BJ (cell line): ENCODE results near the gene CTDSP2. TPM values are rescaled to one million over a fixed set of nuclear protein-coding genes. Genes with fewer than 3 reads are reported as not detected.

Experiments
- CTCF ChIA-PET: fragments of 350-600 bp; formaldehyde crosslinking; extraction: SDS; loops from one replicate; lab custom pipeline; 2021; ENCODE audit warnings: antibody characterized with exemption, inconsistent platforms; lab: Yijun Ruan, JAX
- POLR2A ChIA-PET: fragments of 300-600 bp; sonication (Branson Sonifier 250); formaldehyde crosslinking; extraction: SDS; loops from one replicate; lab custom pipeline; 2021; ENCODE audit warnings: antibody characterized with exemption; lab: Charles Lee
- DNase-seq: peaks from one replicate; pipeline ENCODE4 v3.0.0-alpha.2; 2011; ENCODE audit warnings: low read depth
- H3K27me3 ChIP-seq: 2 replicates; pipeline ENCODE4 v1.6.0; 2011; ENCODE audit warnings: low read length; ENCODE audit not compliant: control insufficient read depth, insufficient read depth
- H3K36me3 ChIP-seq: 2 replicates; pipeline ENCODE4 v1.5.1; 2011; ENCODE audit warnings: low read length; ENCODE audit not compliant: control insufficient read depth, insufficient read depth
- H3K4me3 ChIP-seq: 2 replicates; pipeline ENCODE4 v1.5.1; 2011; ENCODE audit warnings: low read depth, mild to moderate bottlenecking, control low read depth, low read length
- CTCF ChIP-seq: IDR thresholded peaks from 2 replicates; pipeline ENCODE4 v1.5.1; 2011; ENCODE audit warnings: low read depth, mild to moderate bottlenecking, control low read depth, inconsistent platforms, low read length, moderate library complexity; ENCODE audit not compliant: insufficient read depth
- polyA plus RNA-seq: library from polyadenylated mRNA; depleted of rRNA; stranded (reverse); fragments of >200 nt; gene quantifications from 2 replicates; pipeline ENCODE4 v1.2.3, GENCODE V29; 2011; rRNA removed
- small RNA-seq: library from RNA; depleted of rRNA; stranded (forward); fragments of <200 nt; gene quantifications from one replicate; pipeline ENCODE3, GENCODE V24; 2012; ENCODE audit warnings: low replicate concordance, low read depth; ENCODE audit not compliant: insufficient read length

The CTDSP2 gene
- polyA plus RNA-seq, 1 experiment: 284 TPM

- CTCF ChIA-PET: interaction anchor here (0.6 to 1.2 kb wide), 6 partner anchors 9 to 189 kb away, joined by 3 to 4 read pairs (median 4); partner anchors contain the start of gene TSFM
- POLR2A ChIA-PET: interaction anchor here (0.6 to 0.7 kb wide), 4 partner anchors 20 to 124 kb away, joined by 3 to 9 read pairs (median 3); partner anchors contain the start of gene CDK4
- Histone ChIP-seq H3K36me3 (peaks cover 2% of the 10 kb centered on the region; the same call in 1 of the 2 replicates), H3K27me3 (no peaks in the 10 kb centered on the region), H3K4me3 (peak within 1 kb of the TSS; percentile 91)
- TF ChIP-seq CTCF: no peak
- no peak for DNase-seq
Measured at GRCh38 chr12:57772429-57773322, 73.9 kb downstream of the CTDSP2 start, which contains the start of gene EEF1AKMT3. EEF1AKMT3 (plus strand) TSS chr12:57772614; CDS start chr12:57772725, 111 bp downstream.

- H3K4me3 ChIP-seq: peak within 1 kb of the TSS; percentile 91
- H3K36me3 ChIP-seq: peaks cover 2% of the 10 kb centered on the region; the same call in 1 of the 2 replicates
- ChIA-PET POLR2A (interaction anchor here (0.6 to 0.7 kb wide), 3 partner anchors 20 to 125 kb away, joined by 3 read pairs; partner anchors contain the start of gene CDK4), CTCF (interaction anchor here (0.6 to 1.2 kb wide), 6 partner anchors 10 to 189 kb away, joined by 3 to 4 read pairs (median 4); partner anchors contain the start of gene TSFM)
- H3K27me3 ChIP-seq: no peaks in the 10 kb centered on the region
- DNase-seq: peak; percentile 82
- TF ChIP-seq CTCF: no peak
Measured at GRCh38 chr12:57771873-57772428, 74.6 kb downstream of the CTDSP2 start, which contains the start of gene METTL1. METTL1 (minus strand) TSS chr12:57772105; CDS start chr12:57772083, 22 bp downstream.

GRCh38 chr12:57771236-57771872, 75.2 kb downstream of the CTDSP2 start:
- H3K4me3 ChIP-seq: peak overlapping the region; percentile 91
- ChIA-PET POLR2A (no interaction called here), CTCF (interaction anchor here (1.1 to 1.2 kb wide), 2 partner anchors 12 to 23 kb away, joined by 3 to 4 read pairs; partner anchors contain the start of gene TSFM)

GRCh38 chr12:57770734-57771133, 75.8 kb downstream of the CTDSP2 start:
- TF ChIP-seq CTCF: no peak
- POLR2A ChIA-PET: no interaction called here
- peaks cover 2% of the 10 kb centered on the region; the same call in 1 of the 2 replicates for H3K36me3 ChIP-seq

More at GRCh38 chr12:57771236-57771872, 75.2 kb downstream of the CTDSP2 start:
- H3K27me3 ChIP-seq: no peaks in the 10 kb centered on the region
- H3K36me3 ChIP-seq: peaks cover 2% of the 10 kb centered on the region; the same call in 1 of the 2 replicates
- no peak for TF ChIP-seq CTCF
- DNase-seq: no peak

More at GRCh38 chr12:57770734-57771133, 75.8 kb downstream of the CTDSP2 start:
- CTCF ChIA-PET: no interaction called here
- DNase-seq: no peak
- H3K27me3 ChIP-seq: peaks cover under 1% of the 10 kb centered on the region; the same call in 1 of the 2 replicates
- H3K4me3 ChIP-seq: no peak overlapping the region

Small RNA genes lying within 50 kb of the gene (small RNA-seq; reads per million reads assigned to genes)
- gene MIR26A2: 22.8 reads per million, percentile 84 among the genes with 10 or more reads in this experiment
- not detected for gene RNU6-1083P

Other genes with a start within 250 kb of the CTDSP2 start
- gene DTX3, start 241.9 kb downstream of the CTDSP2 start, polyA plus RNA-seq: 18.7 and 26.0 TPM in 2 replicates
- gene ARHGEF25, start 235.3 kb downstream of the CTDSP2 start, polyA plus RNA-seq: 18.0 and 26.0 TPM in 2 replicates
- 1.2 and 2.7 TPM in 2 replicates for gene B4GALNT1, start 213.5 kb downstream of the CTDSP2 start, polyA plus RNA-seq
- 312 and 415 TPM in 2 replicates for gene OS9, start 152.6 kb downstream of the CTDSP2 start, polyA plus RNA-seq
- gene AGAP2, start 108.0 kb downstream of the CTDSP2 start, polyA plus RNA-seq: 0.04 and 0.05 TPM in 2 replicates
- 25.7 and 40.4 TPM in 2 replicates for gene TSPAN31, start 101.7 kb downstream of the CTDSP2 start, polyA plus RNA-seq
- gene CDK4, start 94.4 kb downstream of the CTDSP2 start, polyA plus RNA-seq: 208 and 293 TPM in 2 replicates
- gene MARCHF9, start 91.6 kb downstream of the CTDSP2 start, polyA plus RNA-seq: 3.1 and 6.2 TPM in 2 replicates
- gene CYP27B1, start 79.7 kb downstream of the CTDSP2 start, polyA plus RNA-seq: 0.76 and 0.91 TPM in 2 replicates
- gene METTL1, start 74.6 kb downstream of the CTDSP2 start, polyA plus RNA-seq: 31.8 and 42.8 TPM in 2 replicates
- 9.1 and 9.2 TPM in 2 replicates for gene EEF1AKMT3, start 74.1 kb downstream of the CTDSP2 start, polyA plus RNA-seq
- gene TSFM, start 63.9 kb downstream of the CTDSP2 start, polyA plus RNA-seq: 14.5 and 15.1 TPM in 2 replicates
- 4.4 and 5.0 TPM in 2 replicates for gene AVIL, start 28.0 kb downstream of the CTDSP2 start, polyA plus RNA-seq
- 6.7 and 10.2 TPM in 2 replicates for gene ATP23, start 94.8 kb upstream of the CTDSP2 start, polyA plus RNA-seq